ENCODE measurements around the gene GRM4.

The GRM4 gene

DNA sequence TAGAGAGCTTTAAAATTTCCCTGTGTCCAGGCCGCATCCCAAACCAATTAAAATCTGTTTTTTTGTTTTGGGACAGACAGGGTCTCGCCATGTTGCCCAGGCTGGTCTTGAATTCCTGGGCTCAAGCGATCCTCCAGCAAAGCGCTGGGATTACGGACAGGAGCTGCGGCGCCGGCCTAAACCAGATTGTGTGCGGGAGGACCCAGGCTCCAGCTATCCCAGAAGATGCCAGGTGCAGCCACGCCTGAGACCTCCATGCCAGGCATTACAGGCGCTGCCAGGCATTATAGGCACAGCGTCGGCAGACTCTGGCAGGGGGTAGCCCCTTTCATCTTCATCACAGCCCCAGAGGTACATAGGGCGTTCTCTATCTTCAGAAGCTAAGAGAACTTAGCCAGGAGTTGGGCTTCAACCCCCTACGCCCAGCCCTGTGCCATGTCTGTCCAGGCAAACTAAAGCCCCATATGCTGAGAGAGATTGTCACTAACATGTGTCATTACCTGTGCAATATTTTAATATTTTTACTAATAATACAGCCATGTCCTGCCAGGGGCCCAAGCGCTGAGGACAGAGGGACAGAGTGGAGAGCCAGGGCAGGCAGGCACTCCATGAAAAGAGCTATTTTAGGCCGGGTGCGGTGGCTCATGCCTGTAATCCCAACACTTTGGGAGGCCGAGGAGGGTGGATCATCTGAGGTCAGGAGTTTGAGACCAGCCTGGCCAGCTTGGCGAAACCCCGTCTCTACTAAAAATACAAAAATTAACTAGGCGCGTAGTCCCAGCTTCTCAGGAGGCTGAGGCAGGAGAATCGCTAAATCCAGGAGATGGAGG lies 9.8 kb upstream of the GRM4 start:
- Histone ChIP-seq H3K4me3 (ENCODE audit: low read depth in 1 of 2, low read length in 1 of 2) (no peak overlapping the region), H3K4me1 (ENCODE audit: control insufficient read depth in 1 of 2, insufficient read depth in 1 of 2, low read depth in 1 of 2, low read length in 1 of 2) (peaks cover 0 to 3% of the 10 kb centered on the region in 2 experiments), H3K9me3 (no peaks in the 10 kb centered on the region), H3K27me3 (peaks cover 86% of the 10 kb centered on the region), H3K36me3 (no peaks in the 10 kb centered on the region), H3K27ac (no peak overlapping the region)
- TF ChIP-seq, protein P1, sequence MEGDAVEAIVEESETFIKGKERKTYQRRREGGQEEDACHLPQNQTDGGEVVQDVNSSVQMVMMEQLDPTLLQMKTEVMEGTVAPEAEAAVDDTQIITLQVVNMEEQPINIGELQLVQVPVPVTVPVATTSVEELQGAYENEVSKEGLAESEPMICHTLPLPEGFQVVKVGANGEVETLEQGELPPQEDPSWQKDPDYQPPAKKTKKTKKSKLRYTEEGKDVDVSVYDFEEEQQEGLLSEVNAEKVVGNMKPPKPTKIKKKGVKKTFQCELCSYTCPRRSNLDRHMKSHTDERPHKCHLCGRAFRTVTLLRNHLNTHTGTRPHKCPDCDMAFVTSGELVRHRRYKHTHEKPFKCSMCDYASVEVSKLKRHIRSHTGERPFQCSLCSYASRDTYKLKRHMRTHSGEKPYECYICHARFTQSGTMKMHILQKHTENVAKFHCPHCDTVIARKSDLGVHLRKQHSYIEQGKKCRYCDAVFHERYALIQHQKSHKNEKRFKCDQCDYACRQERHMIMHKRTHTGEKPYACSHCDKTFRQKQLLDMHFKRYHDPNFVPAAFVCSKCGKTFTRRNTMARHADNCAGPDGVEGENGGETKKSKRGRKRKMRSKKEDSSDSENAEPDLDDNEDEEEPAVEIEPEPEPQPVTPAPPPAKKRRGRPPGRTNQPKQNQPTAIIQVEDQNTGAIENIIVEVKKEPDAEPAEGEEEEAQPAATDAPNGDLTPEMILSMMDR (IDR thresholded peaks at IDR 0.05): no peak

DNA sequence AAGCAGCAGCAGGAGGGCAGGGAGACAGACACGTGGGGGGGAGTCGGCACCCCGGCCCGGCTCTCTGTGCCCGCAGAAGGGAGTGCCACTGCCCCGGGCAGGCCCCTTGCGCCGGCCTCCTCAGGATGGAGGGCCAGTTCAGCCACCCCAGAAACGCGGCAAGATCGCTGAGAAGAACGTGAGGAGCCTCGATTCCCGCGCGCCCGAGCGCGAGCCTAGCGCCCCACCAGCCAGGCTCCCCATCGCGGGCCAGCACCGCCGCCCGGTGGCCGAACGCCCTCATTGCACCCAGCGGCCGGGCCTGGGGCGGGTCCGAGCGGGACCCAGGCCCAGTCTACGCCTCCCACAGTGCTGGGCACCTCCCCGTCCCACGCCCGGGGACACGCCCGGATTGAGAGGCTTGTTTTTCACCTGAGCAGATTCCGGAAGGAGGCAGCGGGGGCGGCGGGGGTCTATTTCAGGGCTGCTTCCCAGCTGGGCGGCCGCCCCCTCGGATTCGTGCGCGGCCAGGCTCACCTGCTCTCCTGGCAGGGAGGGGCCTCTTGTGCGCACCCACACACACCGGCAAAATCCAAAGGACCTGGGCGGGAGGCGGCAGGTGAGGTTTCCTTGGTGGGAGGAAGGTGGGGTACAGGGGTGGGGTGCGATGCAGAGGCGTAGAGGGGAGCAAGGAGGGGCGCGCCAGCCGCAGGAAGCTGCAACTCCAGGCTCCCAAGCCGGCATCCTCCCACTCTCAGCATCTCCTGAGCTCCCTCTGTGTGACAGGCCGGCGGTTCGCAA lies 9.0 kb upstream of the GRM4 start:
- H3K4me3 ChIP-seq (ENCODE audit: low read depth in 1 of 2, low read length in 1 of 2): no peak overlapping the region

DNA sequence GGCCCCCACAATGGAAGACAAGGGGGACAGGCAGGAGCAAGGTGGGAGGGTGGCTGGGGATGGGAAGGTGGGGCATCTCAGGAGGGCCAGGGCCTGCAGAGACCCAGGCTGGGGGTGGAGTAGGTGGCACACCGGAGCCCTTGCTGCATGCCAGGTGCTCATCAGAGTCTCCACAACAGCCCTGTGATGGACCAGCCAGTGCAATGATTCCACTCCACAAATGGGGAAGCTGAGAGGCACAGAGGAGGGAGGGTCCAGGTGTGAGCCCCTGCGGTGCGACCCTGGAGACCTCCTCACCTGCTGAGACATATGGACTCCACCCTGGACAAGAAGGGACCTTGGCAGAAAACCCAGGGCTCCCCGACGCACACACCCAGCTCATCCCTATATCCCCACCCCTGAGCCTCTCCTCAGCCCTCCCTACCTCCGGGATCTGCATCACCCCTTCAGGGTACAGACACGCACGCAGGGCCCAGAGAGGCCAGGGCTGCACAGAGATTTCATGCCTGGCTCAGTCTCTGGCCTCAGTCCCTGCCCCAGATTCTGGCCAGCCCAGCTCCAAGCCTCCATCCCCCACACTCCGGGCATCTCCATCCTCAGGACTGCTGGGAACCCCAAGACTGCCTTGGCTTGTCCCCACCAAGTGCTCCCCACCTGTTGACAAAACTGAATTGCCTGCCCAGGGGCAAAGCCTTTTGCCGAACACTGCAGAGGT lies 7.1 kb upstream of the GRM4 start:
- Histone ChIP-seq H3K4me1 (ENCODE audit: control insufficient read depth in 1 of 2, insufficient read depth in 1 of 2, low read depth in 1 of 2, low read length in 1 of 2) (peaks cover 0 to 3% of the 10 kb centered on the region in 2 experiments), H3K9me3 (no peaks in the 10 kb centered on the region), H3K4me3 (ENCODE audit: low read depth in 1 of 2, low read length in 1 of 2) (no peak overlapping the region), H3K27ac (no peak overlapping the region), H3K27me3 (peaks cover 100% of the 10 kb centered on the region), H3K36me3 (no peaks in the 10 kb centered on the region)
- TF ChIP-seq, protein P1 (IDR thresholded peaks at IDR 0.05): no peak

More for the DNA sequence above, 9.0 kb upstream of the GRM4 start:
- Histone ChIP-seq H3K4me1 (ENCODE audit: control insufficient read depth in 1 of 2, insufficient read depth in 1 of 2, low read depth in 1 of 2, low read length in 1 of 2) (peaks cover 0 to 3% of the 10 kb centered on the region in 2 experiments), H3K9me3 (no peaks in the 10 kb centered on the region), H3K27ac (no peak overlapping the region), H3K36me3 (no peaks in the 10 kb centered on the region), H3K27me3 (peaks cover 94% of the 10 kb centered on the region)
- TF ChIP-seq, protein P1 (IDR thresholded peaks at IDR 0.05): peak; percentile 37

DNA sequence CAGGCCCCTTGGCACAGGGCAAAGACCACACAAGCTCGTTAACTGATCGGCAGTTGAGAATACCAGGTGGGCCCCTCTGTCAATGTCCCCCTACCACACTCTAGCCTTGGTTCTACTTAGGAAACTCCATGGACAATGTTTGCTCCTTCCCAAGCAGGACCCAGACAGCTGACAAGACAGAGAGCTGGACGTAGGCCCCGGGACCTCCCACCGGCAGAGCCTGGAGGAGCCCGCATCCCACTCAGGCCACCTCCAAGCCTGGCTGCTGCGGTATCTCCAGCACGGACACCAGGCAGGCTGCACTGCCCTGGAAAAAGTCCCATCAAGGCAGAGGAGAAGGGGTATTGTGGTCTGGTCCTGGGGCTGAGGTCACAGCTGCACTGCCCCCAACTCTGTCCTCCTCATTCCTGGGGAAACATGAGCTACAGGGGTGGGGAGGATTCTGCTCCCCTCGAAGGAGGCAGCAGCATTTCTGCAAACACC lies 6.2 kb upstream of the GRM4 start:
- Histone ChIP-seq H3K9me3 (no peaks in the 10 kb centered on the region), H3K27me3 (peaks cover 100% of the 10 kb centered on the region), H3K4me1 (ENCODE audit: control insufficient read depth in 1 of 2, insufficient read depth in 1 of 2, low read depth in 1 of 2, low read length in 1 of 2) (peaks cover 0 to 3% of the 10 kb centered on the region in 2 experiments), H3K27ac (no peak overlapping the region), H3K4me3 (ENCODE audit: low read depth in 1 of 2, low read length in 1 of 2) (no peak overlapping the region), H3K36me3 (no peaks in the 10 kb centered on the region)
- TF ChIP-seq, protein P1 (IDR thresholded peaks at IDR 0.05): no peak

DNA sequence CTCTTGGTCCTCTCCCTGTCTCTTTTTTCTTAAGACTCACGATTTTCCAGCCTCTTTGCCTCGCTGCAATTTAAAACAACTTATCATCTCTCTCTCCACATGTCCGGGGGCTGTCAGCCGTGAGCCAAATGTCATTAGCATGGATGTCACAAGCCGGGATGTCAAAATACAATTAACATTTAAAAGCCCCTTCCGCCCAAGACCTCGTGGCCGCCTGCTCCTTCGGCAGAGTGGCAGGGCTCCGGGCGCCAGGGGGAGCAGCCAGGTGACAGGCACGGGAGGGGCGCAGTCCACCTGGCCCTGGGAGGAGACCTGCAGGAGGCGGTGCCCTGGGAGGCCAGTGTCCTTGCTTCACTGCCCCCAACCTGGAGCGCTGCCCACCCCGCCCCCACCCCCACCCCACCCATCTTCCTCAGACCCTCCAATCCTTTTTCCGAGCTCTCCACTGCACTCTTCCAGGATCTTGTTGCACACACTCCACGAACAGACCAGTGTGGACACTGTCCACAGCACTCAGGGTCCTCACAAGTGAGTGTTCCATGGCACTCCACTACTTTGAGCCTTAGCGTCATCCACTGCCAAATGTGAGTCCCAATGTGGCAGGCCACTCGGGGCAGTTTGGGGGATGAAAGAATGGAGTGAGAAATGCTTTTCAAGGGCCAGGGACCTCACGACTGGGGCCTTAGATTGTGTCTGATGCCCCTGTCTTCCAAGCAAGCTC lies 5.6 kb upstream of the GRM4 start:
- Histone ChIP-seq H3K4me1 (ENCODE audit: control insufficient read depth in 1 of 2, insufficient read depth in 1 of 2, low read depth in 1 of 2, low read length in 1 of 2) (peaks cover 0 to 3% of the 10 kb centered on the region in 2 experiments), H3K27ac (no peak overlapping the region), H3K4me3 (ENCODE audit: low read depth in 1 of 2, low read length in 1 of 2) (no peak overlapping the region), H3K36me3 (no peaks in the 10 kb centered on the region), H3K27me3 (peaks cover 100% of the 10 kb centered on the region), H3K9me3 (no peaks in the 10 kb centered on the region)
- TF ChIP-seq, protein P1 (IDR thresholded peaks at IDR 0.05): no peak

All from neutrophil (primary cell).